Measurements from ENCODE around the gene MTRF1.

MTRF1 gene

DNA sequence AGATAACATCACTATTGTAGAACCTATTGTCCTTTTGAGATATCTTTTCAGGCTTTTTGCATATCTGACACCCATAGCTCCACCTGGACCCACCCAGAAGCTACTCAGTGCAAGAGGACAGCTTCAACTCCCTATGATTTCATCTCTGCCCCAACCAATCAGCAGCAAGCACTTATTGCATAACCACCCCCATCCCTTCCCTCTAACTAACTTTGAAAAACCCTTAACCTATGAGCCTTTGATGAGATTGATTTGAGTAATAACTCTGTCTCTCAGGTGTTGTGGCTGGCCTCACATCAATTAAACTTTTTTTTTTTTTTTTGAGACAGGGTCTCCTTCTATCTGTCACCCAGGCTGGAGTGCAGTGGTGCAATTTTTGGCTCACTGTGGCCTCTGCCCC, 13.4 kb upstream of the MTRF1 start:
- DNase-seq = no peak

DNA sequence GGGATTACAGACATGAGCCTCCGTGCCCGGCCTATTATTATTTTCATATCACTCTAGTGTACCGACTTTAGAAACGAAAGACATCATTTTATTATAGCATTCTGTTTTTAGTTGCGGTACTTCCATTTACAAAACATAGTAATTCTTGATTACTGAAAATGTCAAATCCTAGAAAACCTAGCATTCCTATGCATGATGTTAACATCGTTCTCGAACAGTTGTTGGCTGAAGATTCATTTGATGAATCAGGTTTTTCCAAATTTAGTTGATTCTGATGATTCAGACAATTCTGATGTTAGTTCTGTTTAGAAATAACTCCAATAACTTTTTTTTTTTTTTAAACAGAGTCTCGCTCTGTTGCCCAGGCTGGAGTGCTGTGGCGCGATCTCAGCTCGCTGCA, 11.5 kb upstream of the MTRF1 start:
- DNase-seq = no peak

DNA sequence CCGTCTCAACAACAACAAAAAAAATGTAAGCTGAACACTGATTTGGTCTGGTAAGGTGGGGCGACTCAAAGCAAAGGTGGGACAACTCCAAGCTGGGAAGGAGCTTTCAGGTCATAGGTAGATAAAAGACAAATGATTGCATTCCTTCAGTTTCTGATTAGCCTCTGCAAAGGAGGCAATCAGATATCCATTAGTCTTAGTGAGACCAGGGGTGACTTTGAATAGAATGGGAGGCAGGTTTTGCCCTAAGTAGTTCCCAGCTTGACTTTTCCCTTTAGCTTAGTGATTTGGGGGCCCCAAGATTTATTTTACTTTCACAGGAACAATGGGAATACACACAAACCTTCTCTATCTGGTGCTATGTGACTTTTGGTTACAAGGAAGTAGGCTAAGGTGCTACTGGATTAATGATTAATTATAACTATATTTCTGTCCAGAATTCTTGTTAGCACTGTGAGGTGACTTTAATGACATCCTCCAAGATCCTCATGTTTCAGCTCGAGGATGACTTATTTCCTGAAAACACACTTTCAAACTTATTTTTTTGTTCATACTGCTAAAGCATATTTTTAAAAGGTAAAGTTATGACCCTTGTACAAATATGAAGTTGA, 10.6 kb upstream of the MTRF1 start:
- no peak for DNase-seq

DNA sequence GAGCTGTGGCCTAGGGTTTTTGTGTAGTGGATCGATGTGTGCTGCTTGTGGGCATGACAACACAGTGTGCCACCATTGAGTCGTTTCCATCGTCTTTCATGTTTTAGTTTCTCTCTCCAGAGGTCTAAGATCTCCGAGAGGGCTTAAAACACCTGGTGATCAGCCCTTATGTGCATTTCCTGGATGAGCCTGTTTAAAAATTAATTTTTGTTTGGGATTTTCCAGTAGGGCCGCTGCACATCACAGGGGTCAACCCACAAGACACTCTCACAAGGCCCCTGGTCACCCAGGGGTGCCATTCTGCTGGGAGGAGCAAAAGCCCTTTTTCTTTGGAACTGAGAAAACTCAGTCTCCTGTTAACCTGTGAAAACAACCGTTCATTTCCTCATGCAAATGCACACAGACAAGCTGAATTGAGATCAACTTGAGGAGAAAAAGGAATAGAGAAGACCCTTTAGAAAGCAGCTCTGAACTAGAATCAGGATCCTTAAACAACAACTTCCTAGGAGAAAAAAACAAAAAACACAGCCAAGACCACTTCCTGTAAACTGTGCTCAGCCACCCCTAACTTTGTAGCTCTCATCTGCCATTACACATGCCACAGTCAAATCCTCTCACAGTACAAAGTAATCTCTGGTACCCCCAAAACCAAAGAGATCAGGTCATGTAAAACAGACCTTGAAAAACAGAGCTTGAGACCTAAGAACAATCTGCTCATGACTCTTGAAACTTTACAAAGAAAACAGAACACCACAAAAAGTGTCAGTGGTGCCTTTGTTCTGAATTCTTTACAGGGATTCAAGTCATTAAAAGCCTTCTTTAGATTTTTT, 8.3 kb upstream of the MTRF1 start:
- DNase-seq = no peak

DNA sequence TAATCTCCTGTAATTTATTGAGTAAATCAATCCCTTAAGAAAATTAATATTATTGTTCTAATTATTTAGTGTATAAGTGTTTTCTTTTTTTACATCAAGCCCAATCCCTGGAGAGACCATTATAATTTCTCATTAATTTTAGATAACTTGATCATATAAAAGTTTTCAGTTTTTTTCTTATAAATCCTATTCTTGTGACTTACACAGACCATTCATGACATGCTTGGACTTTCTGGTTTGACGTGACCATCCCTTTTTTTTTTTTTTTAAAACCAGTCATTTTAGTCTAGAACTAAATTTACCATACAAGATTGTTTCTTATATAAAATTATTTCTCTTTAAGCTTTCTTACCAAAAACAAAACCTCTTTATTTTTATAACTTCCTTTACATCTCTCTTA, 5.4 kb upstream of the MTRF1 start:
- DNase-seq = peak; percentile 2

DNA sequence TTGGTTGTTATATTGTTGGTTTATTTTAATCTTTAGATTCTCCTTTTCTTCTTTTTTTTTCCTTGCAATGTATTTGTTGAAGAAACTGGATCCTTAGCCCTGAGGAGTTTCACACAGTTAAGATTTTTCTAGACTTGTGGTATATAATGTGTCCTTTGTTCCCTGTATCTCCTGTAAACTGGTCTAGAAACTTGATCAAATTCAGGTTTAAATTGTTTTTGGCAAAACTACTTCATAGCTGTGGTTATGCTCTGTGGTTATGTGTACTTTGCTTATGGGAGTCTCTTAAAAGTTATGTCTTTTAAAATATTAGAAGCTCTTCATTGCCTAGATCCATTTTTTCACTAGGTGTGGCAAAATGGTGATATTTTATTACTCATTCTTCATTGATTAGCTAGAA, 3.7 kb upstream of the MTRF1 start:
- no peak for DNase-seq

DNA sequence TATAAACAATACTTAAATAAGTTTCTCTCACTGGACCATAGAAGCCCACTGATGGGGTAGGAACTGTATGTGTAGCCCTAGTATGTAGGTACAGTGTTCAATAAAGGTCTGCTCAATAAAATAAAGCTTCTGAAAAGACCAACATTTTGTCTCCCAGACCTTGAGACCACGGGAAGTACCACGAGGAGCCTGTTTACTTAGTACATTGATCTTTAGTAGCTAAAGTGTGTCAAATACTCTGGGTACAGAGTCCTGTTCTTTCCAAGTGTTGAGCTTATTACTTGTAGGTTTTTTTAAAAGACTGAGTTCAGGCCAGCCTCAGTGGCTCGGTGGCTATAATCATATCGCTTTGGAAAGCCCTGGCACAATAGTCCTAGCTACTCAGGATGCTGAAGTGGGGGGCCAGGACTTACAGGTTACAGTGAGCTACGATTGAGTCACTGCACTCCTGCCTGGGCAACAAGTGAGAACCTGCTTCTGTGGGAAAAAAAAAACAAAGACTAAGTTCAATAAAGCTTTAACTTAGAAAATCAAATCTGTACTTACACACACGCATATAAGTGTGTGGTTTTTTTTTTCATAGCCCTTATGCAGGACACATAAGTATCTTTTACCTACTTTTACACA, 3.4 kb downstream of the MTRF1 start:
- DNase-seq = no peak

DNA sequence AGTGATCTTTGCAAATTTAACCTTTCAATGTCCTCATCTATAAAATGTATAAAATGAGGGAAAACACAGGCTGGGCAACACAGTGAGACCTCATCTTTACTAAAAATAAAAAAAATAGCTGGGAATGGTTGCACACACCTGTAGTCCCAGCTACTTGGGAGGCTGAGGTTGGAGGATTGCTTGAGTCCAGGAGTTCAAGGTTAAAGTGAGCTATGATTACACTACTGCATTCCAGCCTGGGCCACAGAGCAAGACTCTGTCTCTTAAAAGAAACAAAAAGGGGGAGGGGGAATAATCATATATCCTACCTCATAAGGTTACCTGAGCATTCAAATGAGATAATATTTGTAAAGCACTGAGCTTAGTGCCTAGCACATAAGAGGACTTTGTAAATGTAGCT, 5.8 kb downstream of the MTRF1 start:
- no peak for DNase-seq

DNA sequence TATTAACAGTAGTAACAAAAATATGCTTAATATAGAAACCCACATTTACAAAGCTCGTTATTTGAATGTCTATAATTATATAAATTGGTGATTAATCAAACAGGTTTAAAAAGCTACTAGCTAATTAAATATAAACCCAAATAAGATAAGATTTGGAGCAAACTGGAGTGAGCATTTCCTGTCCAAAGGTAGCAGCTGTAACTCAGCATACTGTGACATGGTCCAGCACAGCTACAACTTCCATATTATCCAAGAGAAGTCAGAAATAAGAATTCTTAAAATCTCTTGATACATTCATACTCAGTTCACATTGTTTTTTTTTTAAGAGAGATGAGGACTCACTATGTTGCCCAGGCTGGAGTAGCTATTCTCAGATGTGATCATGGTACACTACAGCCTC, 8.5 kb downstream of the MTRF1 start:
- DNase-seq = no peak

DNA sequence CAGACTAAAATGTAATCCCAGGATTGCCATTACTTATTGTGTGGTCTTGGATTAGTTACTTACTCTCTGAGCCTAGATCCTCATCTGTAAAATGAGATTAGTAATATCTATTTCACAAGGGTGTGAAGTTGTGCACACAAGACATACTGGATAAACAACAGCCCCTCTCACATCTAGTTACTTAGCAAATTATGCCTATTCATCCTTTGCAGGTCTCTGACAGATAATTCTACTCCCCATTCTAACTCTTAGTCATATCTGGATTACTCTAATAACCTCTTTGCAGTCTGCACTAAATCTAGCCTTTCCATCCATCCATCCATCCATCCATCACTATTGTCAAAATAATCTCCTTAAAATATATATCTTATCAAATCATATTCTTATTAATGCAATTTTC, 12.4 kb downstream of the MTRF1 start:
- DNase-seq = no peak

DNA sequence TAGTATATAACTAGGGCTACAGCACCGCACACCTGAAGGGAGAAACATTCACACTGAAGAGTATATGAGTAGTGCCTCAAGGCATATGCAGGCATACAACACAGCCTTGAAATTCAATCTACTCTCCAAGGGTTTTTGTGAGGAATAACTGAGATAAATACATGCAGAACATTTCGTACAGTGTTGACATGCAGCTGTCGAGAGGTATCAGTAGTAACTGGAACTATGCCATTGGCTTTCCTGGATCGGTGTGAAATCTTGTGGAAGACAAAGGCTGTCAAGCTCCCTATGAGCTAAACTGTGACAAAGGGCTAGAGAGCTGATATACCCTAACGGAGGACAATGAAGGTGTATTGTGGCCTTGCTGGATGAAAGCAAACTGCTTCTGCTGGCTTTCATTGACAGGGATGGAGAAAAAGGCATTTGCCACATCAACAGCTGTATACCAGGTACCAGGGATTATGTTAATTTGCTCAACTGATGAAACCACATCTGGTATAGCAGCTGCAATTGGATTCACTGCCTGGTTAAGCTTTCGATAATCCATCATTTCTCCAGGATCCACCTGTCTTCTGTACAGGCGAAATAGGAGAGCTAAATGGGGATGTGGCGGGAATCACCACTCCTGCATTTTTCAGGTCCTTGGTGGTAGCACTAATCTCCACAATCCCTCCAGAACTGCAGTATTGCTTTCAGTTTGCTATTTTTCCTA, 16.3 kb downstream of the MTRF1 start:
- DNase-seq = peak; percentile 2

DNA sequence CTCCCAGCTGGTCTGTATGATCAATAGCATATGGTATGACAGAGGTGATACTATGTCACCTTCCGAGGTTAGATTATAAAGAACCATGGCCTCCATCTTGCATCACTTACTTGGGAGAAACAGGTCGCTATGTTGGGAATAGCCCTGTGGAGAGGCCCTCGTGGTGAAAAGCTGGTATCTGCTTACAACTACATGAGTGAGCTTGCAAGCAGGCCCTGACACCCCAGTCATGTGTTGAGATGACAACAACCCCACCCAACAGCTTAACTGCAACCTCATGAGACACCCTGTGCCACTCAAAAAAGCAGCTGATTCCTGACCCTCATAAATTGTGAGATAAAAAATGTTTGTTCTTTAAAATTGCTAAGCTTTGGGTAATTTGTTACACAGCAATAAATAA, 18.8 kb downstream of the MTRF1 start:
- DNase-seq = no peak

DNA sequence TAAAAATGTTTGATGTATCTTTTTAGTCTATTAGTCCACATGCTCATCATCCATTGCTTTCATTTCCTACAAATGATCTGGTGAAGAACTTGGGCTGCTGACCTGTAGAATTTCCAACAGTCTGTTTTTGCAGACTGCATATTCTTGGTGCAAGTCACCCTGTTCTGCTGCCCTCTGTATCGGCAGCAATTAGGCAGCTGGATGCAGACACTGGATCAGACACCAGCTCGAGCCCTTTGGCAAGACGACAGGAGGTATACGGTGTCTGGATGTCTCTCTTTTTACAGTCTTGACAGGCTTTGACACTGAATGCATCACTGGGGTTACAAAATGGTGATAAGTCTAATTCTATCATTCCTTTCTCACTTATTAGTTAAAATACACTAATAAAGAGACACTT, 21.8 kb downstream of the MTRF1 start:
- peak; percentile 9 for DNase-seq

DNA sequence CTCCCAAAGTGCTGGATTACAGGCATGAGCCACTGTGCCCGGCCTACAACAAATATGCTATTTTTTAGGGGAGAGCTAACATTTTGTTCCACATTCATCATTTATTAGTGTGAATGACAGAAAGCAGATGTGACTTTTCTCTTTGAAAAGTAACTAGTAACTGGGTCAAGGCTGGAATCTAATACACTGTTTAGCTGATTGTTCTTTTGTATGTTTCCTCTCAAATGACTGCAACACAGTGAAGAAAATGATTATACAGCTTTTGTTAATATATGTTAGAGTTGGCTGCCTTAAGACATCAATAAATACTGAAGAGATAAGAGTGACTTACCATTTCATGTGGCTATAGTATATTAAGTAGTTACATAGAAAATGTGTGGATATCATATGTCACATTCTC, 27.0 kb downstream of the MTRF1 start:
- no peak for DNase-seq

DNA sequence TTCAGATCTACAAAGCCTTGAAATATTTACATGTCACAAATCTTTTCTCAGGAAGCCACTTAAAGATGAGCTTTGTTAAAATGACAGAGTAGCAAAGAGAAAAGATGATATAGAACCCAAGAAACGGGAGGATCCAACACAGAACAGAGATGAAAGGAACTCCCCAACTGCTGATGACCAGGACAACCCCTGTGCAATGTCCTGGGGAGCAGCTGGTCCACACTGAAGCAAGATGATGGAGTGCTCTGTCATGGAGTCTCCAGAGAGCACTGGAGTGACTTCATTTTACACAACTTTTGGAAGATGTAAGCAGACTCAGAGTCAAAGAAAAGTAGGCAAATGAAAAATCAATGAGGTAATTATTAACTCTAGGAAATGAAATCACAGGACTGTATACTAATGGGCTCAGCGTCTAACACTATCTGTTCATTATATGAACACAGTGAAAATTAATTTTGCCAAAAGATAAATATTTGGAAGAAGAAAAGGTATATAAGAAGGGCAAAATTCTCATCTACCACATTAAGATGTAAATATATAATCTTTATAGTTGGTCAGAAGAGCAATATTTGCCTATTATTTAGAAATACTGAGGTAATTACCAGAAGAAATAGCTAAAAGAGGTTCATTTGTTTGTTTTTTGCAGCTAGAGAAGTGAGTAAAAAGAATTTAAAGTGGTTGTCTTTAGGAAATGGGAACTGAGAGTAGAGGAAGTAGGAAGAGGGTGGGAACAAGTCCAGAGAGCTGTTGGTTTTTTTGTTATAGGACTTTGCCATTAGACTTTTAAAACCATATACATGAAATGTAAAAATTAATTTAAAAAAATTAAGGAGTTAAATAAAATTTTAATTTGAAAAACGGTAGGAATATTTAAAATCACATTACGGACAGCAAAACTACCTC, 30.5 kb downstream of the MTRF1 start:
- DNase-seq = no peak

DNA sequence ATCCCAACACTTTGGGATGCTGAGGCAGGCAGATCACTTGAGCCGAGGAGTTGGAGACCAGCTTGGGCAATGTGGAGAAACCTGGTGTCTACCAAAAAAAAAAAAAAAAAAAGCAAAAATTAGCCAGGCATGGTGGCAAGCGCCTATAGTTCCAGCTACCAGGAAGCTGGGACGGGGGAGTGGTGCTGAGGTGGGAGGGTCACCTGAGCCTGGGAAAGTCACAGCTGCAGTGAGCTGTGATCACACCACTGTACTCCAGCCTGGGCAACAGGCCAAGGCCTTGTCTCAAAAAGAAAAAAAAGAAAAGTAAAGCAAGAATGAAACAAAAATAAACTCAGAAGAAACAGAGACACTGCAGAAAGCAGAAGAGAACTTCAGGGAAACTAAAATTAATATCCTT, 31.6 kb downstream of the MTRF1 start:
- DNase-seq = peak; percentile 69

DNA sequence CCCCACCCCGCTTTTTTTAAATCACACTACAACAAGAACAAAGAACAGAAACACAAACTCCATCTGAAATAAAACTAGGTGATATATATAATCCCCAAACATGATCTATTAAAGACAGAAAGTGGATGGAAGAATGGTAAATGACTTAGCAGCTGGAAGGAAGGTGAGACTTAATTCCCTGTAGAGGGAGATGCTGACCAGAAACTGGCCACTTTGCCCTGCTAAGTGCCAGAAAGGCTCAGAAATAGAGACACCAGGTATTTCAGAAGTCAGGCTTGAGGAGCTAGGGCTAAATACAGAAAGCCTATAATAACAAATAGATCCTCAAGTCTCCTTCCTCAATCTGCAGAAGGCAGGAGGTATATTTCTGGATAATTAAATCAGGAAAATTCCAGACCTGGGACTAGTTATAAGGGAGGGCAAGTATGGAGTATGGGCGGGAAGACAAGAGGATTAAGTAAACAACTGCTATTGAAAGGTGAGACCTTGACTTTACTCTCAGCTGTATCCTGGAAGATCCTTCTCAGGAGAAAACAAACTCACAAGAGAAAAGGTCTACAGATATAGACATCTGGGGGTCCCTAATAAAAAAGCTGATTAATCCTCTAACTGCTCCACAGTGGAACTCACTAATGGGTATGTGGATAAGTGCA, 32.2 kb downstream of the MTRF1 start:
- DNase-seq = no peak

DNA sequence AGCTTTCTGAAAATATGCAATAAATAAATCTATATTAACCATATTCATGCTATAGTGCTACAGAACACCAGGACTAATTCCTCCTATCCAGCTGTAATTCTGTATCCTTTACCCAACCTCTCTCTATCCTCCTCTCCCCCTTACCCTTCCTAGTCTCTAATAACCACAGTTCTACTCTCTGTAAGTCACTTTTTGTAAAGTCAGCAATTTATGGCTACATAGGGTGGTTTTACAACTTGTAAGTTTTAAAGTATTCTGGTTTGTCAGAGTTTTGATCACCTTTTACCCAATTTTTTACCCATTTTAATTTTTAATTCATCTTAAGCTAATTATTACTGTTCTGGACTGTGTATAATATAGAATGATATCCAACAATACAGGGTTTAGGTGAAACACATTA, 34.0 kb downstream of the MTRF1 start:
- DNase-seq = no peak

DNA sequence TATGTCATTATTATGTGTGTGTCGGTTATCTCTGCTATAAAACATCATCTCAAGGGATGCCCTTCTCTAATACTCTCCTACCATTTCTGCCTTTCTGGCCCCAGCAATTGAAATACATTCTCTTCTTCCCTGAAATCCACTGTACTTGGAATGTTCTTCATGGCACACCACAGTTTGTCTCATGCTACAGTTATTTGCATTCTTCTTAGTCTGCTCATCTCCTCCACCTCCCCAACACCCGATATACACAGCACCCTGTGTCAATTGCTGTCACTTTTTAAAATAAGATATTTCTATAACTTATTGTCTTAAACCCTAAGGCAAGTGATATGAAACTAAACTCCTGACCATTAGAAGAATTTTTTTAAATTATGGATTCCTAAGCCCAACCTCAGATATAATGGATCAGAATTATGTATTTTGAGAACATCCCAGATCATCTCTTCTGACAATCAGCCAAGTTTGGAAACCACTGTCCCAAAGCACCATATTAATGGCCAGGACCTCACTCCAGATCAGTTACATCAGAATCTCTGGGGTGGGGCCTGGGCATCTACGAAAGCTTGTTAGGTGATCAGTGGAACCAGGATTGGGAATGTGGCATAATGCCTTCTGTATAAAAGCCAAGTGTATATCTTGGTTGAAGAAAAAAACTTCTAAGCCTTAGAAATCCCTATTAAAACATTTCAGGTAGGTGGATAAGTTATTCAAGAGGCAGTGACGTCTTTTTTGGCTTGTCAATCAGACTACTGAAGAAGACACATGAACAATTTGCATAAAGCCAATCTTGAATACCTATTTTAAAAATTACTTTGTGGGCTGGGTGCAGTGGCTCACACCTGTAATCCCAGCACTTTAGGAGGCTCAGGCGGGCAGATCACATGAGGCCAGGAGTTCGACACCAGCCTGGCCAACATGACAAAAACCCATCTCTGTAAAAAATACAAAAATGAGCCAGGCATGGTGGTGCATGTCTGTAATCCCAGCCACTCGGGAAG, 39.0 kb downstream of the MTRF1 start:
- no peak for DNase-seq

DNA sequence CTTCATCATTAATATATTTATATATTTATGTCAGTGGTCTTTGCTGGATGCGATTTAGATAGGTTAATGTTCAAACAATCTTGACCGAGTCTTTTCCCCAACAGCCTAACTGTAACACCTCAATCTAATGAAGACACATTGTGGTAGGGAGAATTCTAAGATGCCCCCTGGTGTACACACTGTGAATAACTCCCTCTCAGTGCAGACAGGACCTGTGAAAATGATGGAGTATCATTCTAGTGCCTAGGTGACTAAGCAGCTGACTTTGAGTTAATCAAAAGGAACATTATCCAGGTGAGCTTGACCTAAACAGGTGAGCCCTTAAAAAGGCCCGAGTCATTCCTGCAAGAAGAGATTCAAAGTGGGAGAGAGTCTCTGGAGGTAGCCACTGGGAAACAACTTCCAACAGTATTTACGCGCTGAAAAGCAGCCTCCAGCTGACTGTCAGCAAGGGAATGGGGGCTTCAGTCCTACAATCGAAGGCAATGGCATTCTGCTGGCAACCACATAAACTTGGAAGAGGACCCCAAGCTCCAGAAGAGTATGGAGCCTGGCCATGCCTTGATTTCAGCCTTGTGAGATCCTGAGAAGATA, 41.0 kb downstream of the MTRF1 start:
- DNase-seq = peak; percentile 25

Data from NCI-H2171 treated with DMSO at 0.1 percent for 48 hours (cell line).